Measurements from ENCODE around the gene FAM171A1.

DNA sequence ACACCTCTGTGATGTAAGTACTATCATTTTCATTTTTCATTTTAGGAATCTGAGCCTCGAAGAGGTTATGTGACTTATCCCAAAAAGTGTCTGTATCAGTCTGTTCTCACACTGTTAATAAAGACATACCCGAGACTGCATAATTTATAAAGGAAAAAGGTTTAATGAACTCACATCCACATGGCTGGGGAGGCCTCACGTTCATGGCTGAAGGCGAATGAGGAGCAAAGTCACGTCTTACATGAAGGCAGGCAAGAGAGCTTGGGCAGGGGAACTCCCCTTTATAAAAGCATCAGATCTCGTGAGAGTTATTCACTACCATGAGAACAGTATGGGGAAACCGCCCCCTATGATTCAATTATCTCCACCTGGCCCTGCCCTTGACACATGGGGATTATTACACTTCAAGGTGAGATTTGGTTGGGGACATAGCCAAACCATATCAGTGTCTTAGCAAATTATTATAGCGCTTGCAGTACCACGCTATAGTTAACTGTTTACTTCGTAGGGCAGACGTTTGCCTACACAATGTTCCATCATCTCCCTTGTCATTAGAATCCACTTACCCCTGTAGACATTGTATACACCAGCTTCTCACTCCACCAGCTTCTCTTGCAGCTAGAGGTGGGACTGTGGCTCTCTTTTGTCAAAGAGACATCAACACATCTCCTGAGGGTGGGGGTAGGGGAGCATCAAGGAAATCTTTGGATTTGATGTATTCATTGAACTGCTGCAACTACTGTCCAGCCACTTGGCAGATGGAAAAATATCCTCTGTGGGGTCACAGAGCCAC lies 187.2 kb downstream of the FAM171A1 start:
- TF ChIP-seq EZH2 (IDR thresholded peaks at IDR 0.05) (no peak), POLR2AphosphoS5 (IDR thresholded peaks at IDR 0.05; ENCODE audit: borderline replicate concordance, low read depth, low read length) (no peak), FOXP2 (optimal IDR thresholded peaks at IDR 0.05; ENCODE audit: control extremely low read depth, extremely low read length, insufficient read depth) (no peak)

Data from SK-N-MC (cell line).